ENCODE measurements around the gene DPH1.

DNA sequence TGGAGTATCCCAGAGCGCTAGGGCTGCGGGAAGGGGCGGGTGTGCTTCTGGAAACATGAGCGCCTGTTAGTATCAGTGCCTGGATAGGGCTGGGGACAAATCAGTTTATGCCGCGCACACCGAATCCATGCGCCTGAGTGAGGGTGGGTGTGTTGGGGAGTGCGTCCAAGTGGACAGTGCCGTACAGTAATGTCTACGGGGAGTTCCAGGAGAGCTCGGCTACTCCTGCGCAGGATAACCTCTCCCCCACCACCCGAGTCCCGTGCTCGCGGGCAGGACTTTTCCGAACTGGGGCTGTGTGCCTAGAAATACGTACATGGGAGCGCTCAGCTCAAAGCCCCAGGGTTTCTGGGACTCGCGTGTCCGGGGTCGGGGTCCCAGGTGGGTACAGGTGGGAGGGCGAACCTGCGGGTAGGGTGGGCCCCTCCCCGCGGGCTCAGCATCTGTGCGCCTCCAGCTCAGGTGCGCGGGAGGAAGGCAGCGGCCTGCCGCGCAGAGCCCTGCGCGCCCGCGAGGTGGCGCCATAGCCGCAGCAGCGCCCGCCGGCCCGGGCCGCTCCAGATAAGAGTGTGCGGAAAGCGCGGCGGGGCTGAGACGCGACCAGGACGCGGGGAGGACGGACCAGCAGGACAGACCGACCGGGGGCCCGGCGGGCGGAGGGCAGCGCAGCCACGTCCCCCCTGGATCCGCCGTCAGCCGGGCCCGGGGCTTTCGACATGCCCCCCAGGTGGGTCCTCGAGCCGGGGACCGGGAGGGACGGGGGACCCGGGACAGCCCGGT lies 24.7 kb downstream of the DPH1 start, which contains the start of gene HIC1:
- no peak for TF ChIP-seq BHLHE40 (IDR thresholded peaks at IDR 0.05; ENCODE audit: low read depth, low read length)
- TF ChIP-seq RFX5 (IDR thresholded peaks at IDR 0.05; ENCODE audit: low read depth, low read length) = no peak
- TF ChIP-seq, protein P1, sequence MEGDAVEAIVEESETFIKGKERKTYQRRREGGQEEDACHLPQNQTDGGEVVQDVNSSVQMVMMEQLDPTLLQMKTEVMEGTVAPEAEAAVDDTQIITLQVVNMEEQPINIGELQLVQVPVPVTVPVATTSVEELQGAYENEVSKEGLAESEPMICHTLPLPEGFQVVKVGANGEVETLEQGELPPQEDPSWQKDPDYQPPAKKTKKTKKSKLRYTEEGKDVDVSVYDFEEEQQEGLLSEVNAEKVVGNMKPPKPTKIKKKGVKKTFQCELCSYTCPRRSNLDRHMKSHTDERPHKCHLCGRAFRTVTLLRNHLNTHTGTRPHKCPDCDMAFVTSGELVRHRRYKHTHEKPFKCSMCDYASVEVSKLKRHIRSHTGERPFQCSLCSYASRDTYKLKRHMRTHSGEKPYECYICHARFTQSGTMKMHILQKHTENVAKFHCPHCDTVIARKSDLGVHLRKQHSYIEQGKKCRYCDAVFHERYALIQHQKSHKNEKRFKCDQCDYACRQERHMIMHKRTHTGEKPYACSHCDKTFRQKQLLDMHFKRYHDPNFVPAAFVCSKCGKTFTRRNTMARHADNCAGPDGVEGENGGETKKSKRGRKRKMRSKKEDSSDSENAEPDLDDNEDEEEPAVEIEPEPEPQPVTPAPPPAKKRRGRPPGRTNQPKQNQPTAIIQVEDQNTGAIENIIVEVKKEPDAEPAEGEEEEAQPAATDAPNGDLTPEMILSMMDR (conservative IDR thresholded peaks at IDR 0.05; ENCODE audit: low read depth, low read length) = peak; percentile 93
- no peak for TF ChIP-seq RCOR1 (IDR thresholded peaks at IDR 0.05; ENCODE audit: insufficient replicate concordance, low read length)
- peak; percentile 89 for TF ChIP-seq RAD21 (IDR thresholded peaks at IDR 0.05; ENCODE audit: low read length)
- peak; percentile 98 for TF ChIP-seq POLR2A (IDR thresholded peaks at IDR 0.05; ENCODE audit: low read depth, low read length)
- TF ChIP-seq SMC3 (IDR thresholded peaks at IDR 0.05; ENCODE audit: low read depth, low read length) = peak; percentile 68
- TF ChIP-seq CEBPB (IDR thresholded peaks at IDR 0.05; ENCODE audit: low read depth, low read length) = no peak
